Keratinocyte (primary cell): ENCODE measurements around the gene FMN1. TPM values are rescaled to one million over a fixed set of nuclear protein-coding genes. Genes with fewer than 3 reads are reported as not detected.
"Not testable (repeated sequence)": the region's sequence is repeated elsewhere in the genome, so short reads cannot be mapped to it uniquely, and the experiment has no call there.

ENCODE experiments used
- DNase-seq: peaks from one replicate; pipeline ENCODE4 v3.0.0-alpha.2; 2011; ENCODE audit warnings: low read depth, missing footprints, low spot score
- FAIRE-seq: peaks from 2 replicates; lab custom pipeline; 2011; peaks lifted over from hg19 to GRCh38; lab: Jason Lieb, UNC
- H2AFZ ChIP-seq: 2 replicates; pipeline ENCODE4 v1.6.0; 2012; ENCODE audit warnings: low read length, control low read depth, inconsistent platforms; ENCODE audit not compliant: control insufficient read depth
- H3K27ac ChIP-seq: 2 replicates; pipeline ENCODE4 v1.5.1; 2011; ENCODE audit warnings: low read length; ENCODE audit not compliant: control insufficient read depth, insufficient read depth
- H3K27me3 ChIP-seq: 3 replicates; pipeline ENCODE4 v1.6.0; 2011; ENCODE audit warnings: low read length; ENCODE audit not compliant: control insufficient read depth, insufficient read depth; ENCODE audit errors: extremely low read depth
- H3K36me3 ChIP-seq, 2 experiments: 2 replicates in 1 of 2; 3 replicates in 1 of 2; pipeline ENCODE4 v1.5.1; 2011; ENCODE audit warnings: low read length in 2 of 2, mild to moderate bottlenecking in 1 of 2; ENCODE audit not compliant: control insufficient read depth in 2 of 2, insufficient read depth in 2 of 2; ENCODE audit errors: extremely low read depth in 1 of 2
- H3K4me1 ChIP-seq: 3 replicates; pipeline ENCODE4 v1.5.1; 2011; ENCODE audit warnings: low read length; ENCODE audit not compliant: control insufficient read depth, insufficient read depth; ENCODE audit errors: extremely low read depth
- H3K4me2 ChIP-seq: 3 replicates; pipeline ENCODE4 v1.6.0; 2011; ENCODE audit warnings: low read depth, low read length; ENCODE audit not compliant: control insufficient read depth, insufficient read depth; ENCODE audit errors: extremely low read depth
- H3K4me3 ChIP-seq, 3 experiments: fragments of 200-600 bp in 1 of 3; sonication (generic) in 1 of 3; 2 replicates in 2 of 3; 3 replicates in 1 of 3; pipeline ENCODE4 v1.5.1; 2011 to 2016; ENCODE audit warnings: low read length in 3 of 3, mild to moderate bottlenecking in 3 of 3, control low read depth in 2 of 3, inconsistent platforms in 1 of 3, low read depth in 1 of 3, mixed read lengths in 1 of 3, mixed run types in 1 of 3, moderate library complexity in 1 of 3; ENCODE audit not compliant: control insufficient read depth in 2 of 3, insufficient read depth in 2 of 3; ENCODE audit errors: extremely low read depth in 1 of 3
- H3K79me2 ChIP-seq: 2 replicates; pipeline ENCODE4 v1.6.0; 2012; ENCODE audit warnings: low read length; ENCODE audit not compliant: control insufficient read depth, insufficient read depth
- H3K9ac ChIP-seq: 3 replicates; pipeline ENCODE4 v1.6.0; 2011; ENCODE audit warnings: low read length; ENCODE audit not compliant: control insufficient read depth, insufficient read depth; ENCODE audit errors: extremely low read depth
- H3K9me1 ChIP-seq: 3 replicates; pipeline ENCODE4 v1.6.0; 2011; ENCODE audit warnings: low read length; ENCODE audit not compliant: control insufficient read depth, insufficient read depth; ENCODE audit errors: extremely low read depth
- H3K9me3 ChIP-seq: 2 replicates; pipeline ENCODE4 v1.5.1; 2012; ENCODE audit warnings: low read depth, low read length; ENCODE audit not compliant: control insufficient read depth
- H4K20me1 ChIP-seq: 3 replicates; pipeline ENCODE4 v1.6.0; 2011; ENCODE audit warnings: low read length; ENCODE audit not compliant: control insufficient read depth, insufficient read depth; ENCODE audit errors: extremely low read depth
- CTCF ChIP-seq, 3 experiments: IDR thresholded peaks in 1 of 3; conservative IDR thresholded peaks in 1 of 3; optimal IDR thresholded peaks in 1 of 3; 2 replicates in 2 of 3; 3 replicates in 1 of 3; pipeline versions ENCODE3 to v1.5.1; 2011; ENCODE audit warnings: low read length in 3 of 3, mild to moderate bottlenecking in 3 of 3, moderate library complexity in 2 of 3, control low read depth in 1 of 3, inconsistent platforms in 1 of 3; ENCODE audit not compliant: insufficient read depth in 2 of 3; ENCODE audit errors: extremely low read depth in 1 of 3
- EZH2 ChIP-seq: IDR thresholded peaks from one replicate; pipeline ENCODE4 v1.6.1; 2012; ENCODE audit warnings: inconsistent platforms, mild to moderate bottlenecking, low read length, moderate library complexity
- dilution Hi-C: fragments of 300-500 bp; cut with MboI; formaldehyde crosslinking; loops from one replicate; pipeline ENCODE4 v1.7.0; 2020; ENCODE audit warnings: low sequenced_read_pairs; ENCODE audit not compliant: extremely low pct_ligation_motif_present
- polyA plus RNA-seq, 5 experiments: library from polyadenylated mRNA; depleted of rRNA in 3 of 5; stranded (reverse) in 3 of 5; stranded (forward) in 1 of 5; unstranded in 1 of 5; fragments of >200 nt; gene quantifications; 1 replicate in 1 of 5; 2 replicates in 3 of 5; 3 replicates in 1 of 5; pipeline versions ENCODE4 v1.2.1 to v1.2.3, GENCODE V29; 2011 to 2012; ENCODE audit warnings: missing spikeins in 2 of 5, low read depth in 1 of 5, low replicate concordance in 1 of 5

Gene FMN1
- polyA plus RNA-seq, 1 donor (not counting 4 experiments of a cell fraction or from before 2014, with no cell fraction given) = 0.71 TPM

GRCh38 chr15:33074212-33074611, 120.3 kb downstream of the FMN1 start:
- H3K4me3 ChIP-seq = no peak overlapping the region
- DNase-seq (no peak), FAIRE-seq (no peak)
- H3K4me2 ChIP-seq = no peak overlapping the region
- no peak overlapping the region for H3K27ac ChIP-seq
- no peaks in the 10 kb centered on the region for H3K9me1 ChIP-seq
- H3K9me3 ChIP-seq = no peaks in the 10 kb centered on the region
- no peaks in the 10 kb centered on the region for H3K27me3 ChIP-seq
- H3K36me3 ChIP-seq = no peaks in the 10 kb centered on the region
- TF ChIP-seq CTCF (optimal IDR thresholded peaks at IDR 0.05 in 1 of 3, IDR thresholded peaks at IDR 0.05 in 1 of 3, conservative IDR thresholded peaks at IDR 0.05 in 1 of 3; ENCODE audit: extremely low read depth in 1 of 3, insufficient read depth in 2 of 3, low read length in 3 of 3) (no peak), EZH2 (no peak)
- no peaks in the 10 kb centered on the region for H4K20me1 ChIP-seq
- H3K4me1 ChIP-seq = no peaks in the 10 kb centered on the region
- H2AFZ ChIP-seq = no peak overlapping the region
- dilution Hi-C loops = no loop called here
- no peaks in the 10 kb centered on the region for H3K79me2 ChIP-seq
- H3K9ac ChIP-seq = no peak overlapping the region

GRCh38 chr15:33071451-33071850, 123.1 kb downstream of the FMN1 start:
- Histone ChIP-seq H2AFZ (no peak overlapping the region), H3K9me1 (no peaks in the 10 kb centered on the region), H3K79me2 (no peaks in the 10 kb centered on the region), H4K20me1 (no peaks in the 10 kb centered on the region), H3K27ac (no peak overlapping the region), H3K4me2 (no peak overlapping the region), H3K36me3 (no peaks in the 10 kb centered on the region), H3K4me3 (no peak overlapping the region), H3K9ac (no peak overlapping the region), H3K27me3 (no peaks in the 10 kb centered on the region), H3K9me3 (no peaks in the 10 kb centered on the region), H3K4me1 (peaks cover 22% of the 10 kb centered on the region)
- TF ChIP-seq EZH2 = no peak
- no peak for TF ChIP-seq CTCF (optimal IDR thresholded peaks at IDR 0.05 in 1 of 3, IDR thresholded peaks at IDR 0.05 in 1 of 3, conservative IDR thresholded peaks at IDR 0.05 in 1 of 3; ENCODE audit: extremely low read depth in 1 of 3, insufficient read depth in 2 of 3, low read length in 3 of 3)
- DNase-seq = no peak
- dilution Hi-C loops = no loop called here
- no peak for FAIRE-seq

GRCh38 chr15:33069903-33070302, 124.6 kb downstream of the FMN1 start:
- H3K4me3 ChIP-seq, FAIRE-seq, H3K4me2 ChIP-seq, DNase-seq, dilution Hi-C loops, H4K20me1 ChIP-seq, H3K9ac ChIP-seq, H3K79me2 ChIP-seq, H3K9me3 ChIP-seq, H3K36me3 ChIP-seq, H2AFZ ChIP-seq, H3K27ac ChIP-seq, H3K9me1 ChIP-seq, H3K27me3 ChIP-seq: not testable (repeated sequence)
- peaks cover 22% of the 10 kb centered on the region for H3K4me1 ChIP-seq
